Renal pelvis (tissue), 4 donors: Measurements from ENCODE around the gene GPR108. TPM values are rescaled to one million over a fixed set of nuclear protein-coding genes. Genes with fewer than 3 reads are reported as not detected.
"Not testable (repeated sequence)": the region's sequence is repeated elsewhere in the genome, so short reads cannot be mapped to it uniquely, and the experiment has no call there.

ENCODE experiments used
- DNase-seq: peaks from one replicate; pipeline ENCODE4 v3.0.0-alpha.2; 2013
- polyA plus RNA-seq, 3 donors: library from polyadenylated mRNA; unstranded; fragments of 120-200 nt; gene quantifications; one replicate each; pipeline ENCODE4 v1.2.1, GENCODE V29; 2013; ENCODE audit not compliant: insufficient read length in 3 of 3

GPR108 gene
- polyA plus RNA-seq, 3 donors = 67.3 to 90.0 (median 68.0) TPM

- DNase-seq = no peak
These were observed 26.9 kb downstream of the GPR108 start for GRCh38 chr19:6710273-6711077.

- no peak for DNase-seq
These were observed 27.8 kb downstream of the GPR108 start for GRCh38 chr19:6709549-6709948.

- not testable (repeated sequence) for DNase-seq
These were observed 28.5 kb downstream of the GPR108 start for GRCh38 chr19:6708913-6709312.

GRCh38 chr19:6708346-6708745, 29.0 kb downstream of the GPR108 start:
- DNase-seq = no peak

- DNase-seq = no peak
These were observed 29.7 kb downstream of the GPR108 start for GRCh38 chr19:6707658-6708018.

GRCh38 chr19:6707011-6707657, 30.2 kb downstream of the GPR108 start:
- DNase-seq = no peak

GRCh38 chr19:6706633-6706958, 30.8 kb downstream of the GPR108 start:
- DNase-seq = no peak

GRCh38 chr19:6705931-6706632, 31.3 kb downstream of the GPR108 start:
- DNase-seq = no peak

GRCh38 chr19:6700586-6701316, 36.6 kb downstream of the GPR108 start:
- DNase-seq = no peak

GRCh38 chr19:6699935-6700334, 37.4 kb downstream of the GPR108 start:
- no peak for DNase-seq

GRCh38 chr19:6697291-6697690, 40.1 kb downstream of the GPR108 start:
- no peak for DNase-seq

GRCh38 chr19:6696239-6696820, 41.0 kb downstream of the GPR108 start:
- DNase-seq = no peak

GRCh38 chr19:6694147-6694815, 43.1 kb downstream of the GPR108 start:
- DNase-seq = no peak

- DNase-seq = no peak
These were observed 43.7 kb downstream of the GPR108 start for GRCh38 chr19:6693681-6694080.

GRCh38 chr19:6693056-6693471, 44.3 kb downstream of the GPR108 start:
- DNase-seq = no peak

GRCh38 chr19:6692027-6692426, 45.4 kb downstream of the GPR108 start:
- no peak for DNase-seq

- no peak for DNase-seq
These were observed 46.0 kb downstream of the GPR108 start for GRCh38 chr19:6691342-6691741.

- no peak for DNase-seq
These were observed 47.1 kb downstream of the GPR108 start for GRCh38 chr19:6690160-6690885.

- no peak for DNase-seq
These were observed 50.3 kb downstream of the GPR108 start for GRCh38 chr19:6687114-6687513.

GRCh38 chr19:6686628-6686975, 50.8 kb downstream of the GPR108 start:
- DNase-seq = no peak
